Smooth muscle cell (in vitro differentiated cells): ENCODE data around the gene SLC35F3. TPM values are rescaled to one million over a fixed set of nuclear protein-coding genes. Genes with fewer than 3 reads are reported as not detected.
"Not testable (repeated sequence)": the region's sequence is repeated elsewhere in the genome, so short reads cannot be mapped to it uniquely, and the experiment has no call there.

ENCODE experiments used
- DNase-seq: peaks from one replicate; lab custom pipeline; 2025; ENCODE audit not compliant: unreplicated experiment; lab: John Stamatoyannopoulos, UW
- H2AFZ ChIP-seq: fragments of 200-600 bp; sonication (generic); 2 replicates; pipeline ENCODE4 v1.6.0; 2016; ENCODE audit warnings: antibody characterized with exemption, low read depth, mild to moderate bottlenecking
- H3F3A ChIP-seq: fragments of 200-600 bp; sonication (generic); 2 replicates; pipeline ENCODE4 v1.6.0; 2017; ENCODE audit warnings: antibody characterized with exemption, low read depth
- H3K27ac ChIP-seq: fragments of 200-600 bp; sonication (generic); 2 replicates; pipeline ENCODE4 v1.5.1; 2016; ENCODE audit warnings: low read depth, mild to moderate bottlenecking
- H3K27me3 ChIP-seq: fragments of 200-600 bp; sonication (generic); 2 replicates; pipeline ENCODE4 v1.6.1; 2016; ENCODE audit warnings: low read depth, mild to moderate bottlenecking
- H3K36me3 ChIP-seq: fragments of 200-600 bp; sonication (generic); 2 replicates; pipeline ENCODE4 v1.5.1; 2016; ENCODE audit warnings: low read depth
- H3K4me1 ChIP-seq: fragments of 200-600 bp; sonication (generic); 2 replicates; pipeline ENCODE4 v1.5.1; 2016; ENCODE audit warnings: low read depth
- H3K4me2 ChIP-seq: fragments of 200-600 bp; sonication (generic); 2 replicates; pipeline ENCODE4 v1.6.0; 2016; ENCODE audit warnings: mild to moderate bottlenecking
- H3K4me3 ChIP-seq: fragments of 200-600 bp; sonication (generic); 2 replicates; pipeline ENCODE4 v1.5.1; 2016; ENCODE audit warnings: mild to moderate bottlenecking
- H3K79me2 ChIP-seq: fragments of 200-600 bp; sonication (generic); 2 replicates; pipeline ENCODE4 v1.6.0; 2016; ENCODE audit warnings: low read depth, mild to moderate bottlenecking
- H3K9ac ChIP-seq: fragments of 200-600 bp; sonication (generic); 2 replicates; pipeline ENCODE4 v1.6.0; 2016; ENCODE audit warnings: low read depth
- H3K9me3 ChIP-seq: fragments of 200-600 bp; sonication (generic); replicated peaks from 2 replicates; pipeline ENCODE4 v1.5.1; 2016; ENCODE audit warnings: low read depth
- H4K20me1 ChIP-seq: fragments of 200-600 bp; sonication (generic); 2 replicates; pipeline ENCODE4 v1.6.0; 2016; ENCODE audit warnings: low read depth
- CTCF ChIP-seq: fragments of 200-600 bp; sonication (generic); IDR thresholded peaks from 2 replicates; pipeline ENCODE4 v1.5.1; 2017; ENCODE audit warnings: borderline replicate concordance, mild to moderate bottlenecking, antibody characterized with exemption; ENCODE audit not compliant: insufficient read depth, poor library complexity, severe bottlenecking
- WGBS: methylation state at CpG from one replicate; pipeline ENCODE4 v1.1.7; 2016; ENCODE audit warnings: low lambda C conversion rate; 5-methylcytosine and 5-hydroxymethylcytosine counted together
- polyA plus RNA-seq: library from polyadenylated mRNA; unstranded; fragments of >200 nt; fragmentation: Nextera tagmentation; extraction: Ambion mirVana; gene quantifications from 2 replicates; pipeline ENCODE4 v1.2.1, GENCODE V29; 2016
- total RNA-seq: library from RNA; depleted of rRNA; stranded (reverse); fragments of >200 nt; gene quantifications from 2 replicates; pipeline ENCODE4 v1.2.3, GENCODE V29; 2014

The SLC35F3 gene
- total and polyA plus RNA-seq, 2 experiments from 2014 or later, result 0.31 to 0.66 TPM

DNA sequence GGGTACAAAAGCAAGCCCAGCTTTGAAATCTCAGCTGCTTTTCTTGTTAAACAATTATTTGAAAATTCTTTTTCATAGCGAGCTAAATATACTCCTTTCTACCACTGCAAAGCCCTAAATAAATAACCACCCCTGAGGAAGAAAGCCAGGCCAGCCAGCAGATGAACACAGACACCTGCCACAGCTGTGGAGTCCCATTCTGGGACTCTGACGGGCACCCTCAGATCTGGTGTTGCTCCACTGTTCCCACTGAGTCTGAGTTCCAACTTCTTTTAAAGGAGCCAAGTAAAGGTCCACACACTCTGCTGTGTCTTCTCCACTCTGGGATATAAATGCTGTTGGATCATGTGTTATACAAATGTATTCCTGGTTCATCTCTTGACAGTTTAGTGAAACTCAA lies 391.1 kb downstream of the SLC35F3 start:
- no peak overlapping the region for H3K9ac ChIP-seq
- 89% methylated on average over 2 of the region's 2 CpGs for WGBS
- no peak overlapping the region for H3K27ac ChIP-seq
- no peaks in the 10 kb centered on the region for H4K20me1 ChIP-seq
- no peaks in the 10 kb centered on the region for H3K4me1 ChIP-seq
- no peak overlapping the region for H3K4me2 ChIP-seq
- H3K27me3 ChIP-seq, result peaks cover 22% of the 10 kb centered on the region
- H3F3A ChIP-seq, result no peaks in the 10 kb centered on the region
- H2AFZ ChIP-seq, result no peak overlapping the region
- H3K36me3 ChIP-seq, result no peaks in the 10 kb centered on the region
- H3K9me3 ChIP-seq, result no peaks in the 10 kb centered on the region
- DNase-seq, result no peak
- no peaks in the 10 kb centered on the region for H3K79me2 ChIP-seq
- no peak for TF ChIP-seq CTCF
- no peak overlapping the region for H3K4me3 ChIP-seq

DNA sequence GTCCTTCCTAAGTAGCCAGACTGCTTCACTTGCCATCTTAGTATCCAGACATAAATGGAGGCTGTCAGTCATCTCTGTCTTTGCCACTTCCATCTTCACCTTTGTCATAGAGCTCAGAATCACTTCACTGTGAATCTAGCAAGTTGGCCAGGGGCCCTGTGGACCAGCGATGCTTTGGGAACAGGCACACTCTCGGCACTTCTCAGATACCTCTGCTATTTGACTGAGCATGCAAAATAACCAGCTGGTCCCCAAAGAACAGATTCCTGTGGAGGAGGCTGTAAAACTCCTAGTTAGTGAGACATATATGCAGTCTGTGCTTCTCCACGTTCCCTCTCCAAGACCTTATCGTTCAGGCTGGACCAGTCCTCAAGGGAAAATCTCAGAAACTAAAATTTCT lies 392.0 kb downstream of the SLC35F3 start:
- H3K9me3 ChIP-seq, result no peaks in the 10 kb centered on the region
- no peaks in the 10 kb centered on the region for H3K79me2 ChIP-seq
- H3K4me3 ChIP-seq, result no peak overlapping the region
- DNase-seq, result no peak
- H4K20me1 ChIP-seq, result no peaks in the 10 kb centered on the region
- no peak overlapping the region for H3K4me2 ChIP-seq
- H2AFZ ChIP-seq, result no peak overlapping the region
- no peak for TF ChIP-seq CTCF
- no peaks in the 10 kb centered on the region for H3F3A ChIP-seq
- no peak overlapping the region for H3K27ac ChIP-seq
- 88% methylated on average over 4 of the region's 4 CpGs for WGBS
- H3K9ac ChIP-seq, result no peak overlapping the region
- H3K4me1 ChIP-seq, result no peaks in the 10 kb centered on the region
- H3K27me3 ChIP-seq, result peaks cover 22% of the 10 kb centered on the region
- no peaks in the 10 kb centered on the region for H3K36me3 ChIP-seq

- no peaks in the 10 kb centered on the region for H3F3A ChIP-seq
- H3K36me3 ChIP-seq, result no peaks in the 10 kb centered on the region
- no peak for TF ChIP-seq CTCF
These were observed 393.2 kb downstream of the SLC35F3 start for GRCh38 chr1:234297668-234298067.

DNA sequence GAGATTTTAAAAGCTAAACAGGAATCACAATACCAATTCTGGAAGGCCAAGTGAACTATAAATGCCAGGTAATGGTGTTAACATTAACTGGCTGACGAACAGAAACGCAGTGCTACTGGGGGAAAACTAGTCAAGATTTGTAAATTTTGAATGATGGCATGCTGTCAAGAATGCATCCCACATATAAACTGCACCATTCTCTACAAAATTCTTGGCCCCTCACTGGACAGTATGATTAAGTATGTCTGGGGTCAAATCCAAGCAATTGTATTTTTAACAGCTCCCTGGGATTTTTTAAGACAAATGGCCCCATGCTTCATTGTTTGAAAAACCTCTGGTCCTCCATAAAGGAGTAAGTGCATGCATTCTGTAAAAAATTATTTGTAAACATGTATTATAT lies 395.6 kb downstream of the SLC35F3 start:
- H2AFZ ChIP-seq, result no peak overlapping the region
- no peak overlapping the region for H3K9ac ChIP-seq
- peaks cover 19% of the 10 kb centered on the region for H3K27me3 ChIP-seq
- no peak for DNase-seq
- H3K9me3 ChIP-seq, result no peaks in the 10 kb centered on the region
- H3K36me3 ChIP-seq, result no peaks in the 10 kb centered on the region
- no peaks in the 10 kb centered on the region for H3F3A ChIP-seq
- TF ChIP-seq CTCF, result no peak
- H3K79me2 ChIP-seq, result no peaks in the 10 kb centered on the region
- WGBS, result 84% methylated on average over 2 of the region's 2 CpGs
- no peaks in the 10 kb centered on the region for H3K4me1 ChIP-seq
- no peaks in the 10 kb centered on the region for H4K20me1 ChIP-seq
- no peak overlapping the region for H3K27ac ChIP-seq
- no peak overlapping the region for H3K4me3 ChIP-seq
- no peak overlapping the region for H3K4me2 ChIP-seq

More at GRCh38 chr1:234297668-234298067, 393.2 kb downstream of the SLC35F3 start:
- no peaks in the 10 kb centered on the region for H3K79me2 ChIP-seq
- no peak for DNase-seq
- no peak overlapping the region for H3K4me2 ChIP-seq
- H3K27me3 ChIP-seq, result peaks cover 22% of the 10 kb centered on the region
- no peak overlapping the region for H3K9ac ChIP-seq
- H4K20me1 ChIP-seq, result no peaks in the 10 kb centered on the region
- H3K9me3 ChIP-seq, result no peaks in the 10 kb centered on the region
- H2AFZ ChIP-seq, result no peak overlapping the region
- WGBS, result 97% methylated on average over 1 of the region's 1 CpG
- H3K27ac ChIP-seq, result no peak overlapping the region
- H3K4me1 ChIP-seq, result no peaks in the 10 kb centered on the region
- H3K4me3 ChIP-seq, result no peak overlapping the region

GRCh38 chr1:234301663-234302062 lies 397.2 kb downstream of the SLC35F3 start:
- not testable (repeated sequence) for H3K27ac ChIP-seq, H3K4me2 ChIP-seq, H3K9ac ChIP-seq, H3K27me3 ChIP-seq, H4K20me1 ChIP-seq, H2AFZ ChIP-seq, H3K4me1 ChIP-seq, H3K36me3 ChIP-seq, H3K9me3 ChIP-seq, DNase-seq, H3K4me3 ChIP-seq, H3F3A ChIP-seq, H3K79me2 ChIP-seq
- 73% methylated on average over 1 of the region's 1 CpG for WGBS
